Hepatocyte (in vitro differentiated cells): ENCODE results near the gene KNOP1. TPM values are rescaled to one million over a fixed set of nuclear protein-coding genes. Genes with fewer than 3 reads are reported as not detected.

Experiments
- DNase-seq: peaks from one replicate; pipeline ENCODE4 v3.0.0-alpha.2; 2016; ENCODE audit warnings: low spot score
- H2AFZ ChIP-seq: fragments of 200-600 bp; sonication (generic); 2 replicates; pipeline ENCODE4 v1.6.0; 2016; ENCODE audit warnings: antibody characterized with exemption, mild to moderate bottlenecking
- H3K27ac ChIP-seq: fragments of 200-600 bp; sonication (generic); 2 replicates; pipeline ENCODE4 v1.5.1; 2016; ENCODE audit warnings: mild to moderate bottlenecking
- H3K27me3 ChIP-seq: fragments of 200-600 bp; sonication (generic); 2 replicates; pipeline ENCODE4 v1.6.1; 2016
- H3K36me3 ChIP-seq: fragments of 200-600 bp; sonication (generic); replicated peaks from 2 replicates; pipeline ENCODE4 v1.5.1; 2016; ENCODE audit warnings: low read depth; ENCODE audit not compliant: insufficient read depth
- H3K4me1 ChIP-seq: fragments of 200-600 bp; sonication (generic); 2 replicates; pipeline ENCODE4 v1.5.1; 2016; ENCODE audit warnings: mild to moderate bottlenecking, moderate library complexity; ENCODE audit not compliant: insufficient read depth
- H3K4me2 ChIP-seq: fragments of 200-600 bp; sonication (generic); 2 replicates; pipeline ENCODE4 v1.6.0; 2016
- H3K4me3 ChIP-seq: fragments of 200-600 bp; sonication (generic); 2 replicates; pipeline ENCODE4 v1.5.1; 2016; ENCODE audit warnings: mild to moderate bottlenecking
- H3K79me2 ChIP-seq: fragments of 200-600 bp; sonication (generic); 2 replicates; pipeline ENCODE4 v1.6.0; 2017; ENCODE audit warnings: mild to moderate bottlenecking
- H3K9me2 ChIP-seq: fragments of 200-600 bp; sonication (generic); replicated peaks from 2 replicates; pipeline ENCODE4 v1.6.0; 2017; ENCODE audit warnings: mild to moderate bottlenecking; ENCODE audit not compliant: insufficient read depth
- H3K9me3 ChIP-seq: fragments of 200-600 bp; sonication (generic); 2 replicates; pipeline ENCODE4 v1.5.1; 2016; ENCODE audit warnings: low read depth, mild to moderate bottlenecking
- H4K20me1 ChIP-seq: fragments of 200-600 bp; sonication (generic); 2 replicates; pipeline ENCODE4 v1.6.0; 2016; ENCODE audit warnings: mild to moderate bottlenecking; ENCODE audit not compliant: insufficient read depth, poor library complexity, severe bottlenecking
- EZH2 ChIP-seq: fragments of 200-600 bp; sonication (generic); IDR thresholded peaks from 2 replicates; pipeline ENCODE4 v1.6.1; 2016; ENCODE audit warnings: antibody characterized with exemption, mild to moderate bottlenecking, borderline replicate concordance
- EZH2phosphoT487 ChIP-seq: fragments of 200-600 bp; sonication (generic); IDR thresholded peaks from one replicate; pipeline ENCODE4 v1.6.1; 2018; ENCODE audit warnings: antibody characterized with exemption, mild to moderate bottlenecking, low read depth, moderate library complexity; ENCODE audit not compliant: unreplicated experiment, severe bottlenecking
- WGBS: methylation state at CpG from one replicate; pipeline ENCODE4 v1.1.6; 2016; ENCODE audit warnings: low lambda C conversion rate; ENCODE audit errors: missing lambda C conversion rate; 5-methylcytosine and 5-hydroxymethylcytosine counted together
- polyA plus RNA-seq: library from polyadenylated mRNA; unstranded; fragments of >200 nt; fragmentation: Nextera tagmentation; extraction: Ambion mirVana; gene quantifications from 2 replicates; pipeline ENCODE4 v1.2.1, GENCODE V29; 2016
- total RNA-seq: library from RNA; depleted of rRNA; stranded (reverse); fragments of >200 nt; gene quantifications from 2 replicates; pipeline ENCODE4 v1.2.3, GENCODE V29; 2014
- TF ChIP-seq, protein P1 (sequence below): fragments of 200-600 bp; sonication (generic); IDR thresholded peaks from 2 replicates; pipeline ENCODE4 v1.5.1; 2016; ENCODE audit warnings: antibody characterized with exemption, mild to moderate bottlenecking; ENCODE audit not compliant: poor library complexity

The KNOP1 gene
- total and polyA plus RNA-seq, 2 experiments from 2014 or later, result 19.4 to 30.4 TPM

DNA sequence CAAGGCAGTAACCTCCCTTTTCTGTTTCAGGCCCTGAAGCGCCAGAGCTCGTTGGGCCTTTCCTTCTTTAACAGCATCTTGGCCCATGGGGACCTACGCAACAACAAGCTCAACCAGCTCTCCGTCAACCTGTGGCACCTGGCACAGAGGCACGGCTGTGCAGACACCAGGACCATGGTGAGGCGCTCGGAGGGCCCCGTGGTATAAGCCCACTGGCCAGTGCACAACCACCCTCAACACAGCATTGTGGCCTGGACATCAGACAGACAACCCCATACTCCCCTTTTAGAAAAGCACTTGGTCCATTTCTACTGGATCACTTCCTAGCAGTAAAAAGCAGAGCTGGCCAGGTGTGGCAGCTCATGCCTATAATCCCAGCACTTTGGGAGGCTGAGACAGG lies 18.6 kb downstream of the KNOP1 start:
- no peak for TF ChIP-seq EZH2phosphoT487
- no peak for TF ChIP-seq EZH2
- TF ChIP-seq, protein P1, sequence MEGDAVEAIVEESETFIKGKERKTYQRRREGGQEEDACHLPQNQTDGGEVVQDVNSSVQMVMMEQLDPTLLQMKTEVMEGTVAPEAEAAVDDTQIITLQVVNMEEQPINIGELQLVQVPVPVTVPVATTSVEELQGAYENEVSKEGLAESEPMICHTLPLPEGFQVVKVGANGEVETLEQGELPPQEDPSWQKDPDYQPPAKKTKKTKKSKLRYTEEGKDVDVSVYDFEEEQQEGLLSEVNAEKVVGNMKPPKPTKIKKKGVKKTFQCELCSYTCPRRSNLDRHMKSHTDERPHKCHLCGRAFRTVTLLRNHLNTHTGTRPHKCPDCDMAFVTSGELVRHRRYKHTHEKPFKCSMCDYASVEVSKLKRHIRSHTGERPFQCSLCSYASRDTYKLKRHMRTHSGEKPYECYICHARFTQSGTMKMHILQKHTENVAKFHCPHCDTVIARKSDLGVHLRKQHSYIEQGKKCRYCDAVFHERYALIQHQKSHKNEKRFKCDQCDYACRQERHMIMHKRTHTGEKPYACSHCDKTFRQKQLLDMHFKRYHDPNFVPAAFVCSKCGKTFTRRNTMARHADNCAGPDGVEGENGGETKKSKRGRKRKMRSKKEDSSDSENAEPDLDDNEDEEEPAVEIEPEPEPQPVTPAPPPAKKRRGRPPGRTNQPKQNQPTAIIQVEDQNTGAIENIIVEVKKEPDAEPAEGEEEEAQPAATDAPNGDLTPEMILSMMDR, result no peak
- H3K4me3 ChIP-seq, result no peak overlapping the region
- no peaks in the 10 kb centered on the region for H3K9me3 ChIP-seq
- WGBS, result 98% methylated on average over 8 of the region's 8 CpGs
- H3K4me2 ChIP-seq, result no peak overlapping the region
- no peaks in the 10 kb centered on the region for H3K27me3 ChIP-seq
- H4K20me1 ChIP-seq, result no peaks in the 10 kb centered on the region
- peak overlapping the region; percentile 48 for H3K27ac ChIP-seq
- no peaks in the 10 kb centered on the region for H3K9me2 ChIP-seq
- no peak for DNase-seq
- peaks cover 6% of the 10 kb centered on the region for H3K79me2 ChIP-seq
- no peaks in the 10 kb centered on the region for H3K36me3 ChIP-seq
- H3K4me1 ChIP-seq, result peaks cover 17% of the 10 kb centered on the region
- no peak overlapping the region for H2AFZ ChIP-seq

DNA sequence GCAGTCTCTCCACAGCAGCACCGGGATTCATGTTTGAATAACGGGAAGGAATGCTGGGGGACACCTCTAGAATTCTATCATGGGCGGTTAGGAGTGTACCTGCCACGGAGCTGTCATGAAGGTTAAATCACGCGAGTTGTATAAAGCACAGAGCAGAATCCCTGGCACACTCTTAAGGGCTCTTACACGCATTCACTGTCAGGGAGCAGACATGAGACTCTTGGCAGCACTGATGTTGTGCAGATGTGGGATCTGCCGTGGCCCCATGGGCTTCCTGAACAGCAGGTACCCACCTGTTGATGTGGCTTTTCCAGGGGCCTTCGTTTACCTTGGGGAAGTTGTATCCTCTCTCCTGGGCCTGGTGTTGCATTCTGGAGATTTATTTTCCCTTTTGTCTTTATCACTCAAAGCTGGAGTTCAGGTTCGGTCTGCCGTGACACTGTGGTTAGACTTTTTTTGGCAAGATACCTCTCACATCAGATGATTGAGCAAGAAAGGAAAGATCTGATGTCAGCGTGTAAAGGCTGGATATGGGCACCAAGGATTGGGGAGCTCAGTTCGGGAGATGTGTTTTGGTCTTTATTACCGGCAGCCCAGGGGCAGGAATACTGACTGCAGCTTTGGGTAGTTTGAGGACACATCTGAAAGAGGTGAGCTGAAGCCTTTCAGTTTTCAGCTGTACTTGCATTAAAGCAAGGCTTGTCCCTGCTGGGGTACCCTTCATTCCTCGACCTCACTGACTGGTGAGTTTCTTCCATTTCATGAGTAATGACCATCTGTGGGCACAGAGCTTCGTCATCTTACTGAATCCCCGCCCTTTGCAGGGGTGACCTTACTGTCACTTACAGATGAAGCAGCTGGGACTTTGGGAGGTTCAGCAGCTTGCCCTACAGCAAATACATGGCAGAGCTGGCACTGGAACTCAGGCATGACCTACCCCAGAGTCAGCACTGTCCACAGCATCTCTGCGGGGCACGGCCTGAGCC lies 19.3 kb downstream of the KNOP1 start:
- Histone ChIP-seq H2AFZ (no peak overlapping the region), H3K4me3 (no peak overlapping the region), H3K27ac (peak overlapping the region; percentile 66), H3K9me2 (no peaks in the 10 kb centered on the region), H3K4me2 (no peak overlapping the region), H3K79me2 (peaks cover 6% of the 10 kb centered on the region), H4K20me1 (no peaks in the 10 kb centered on the region), H3K4me1 (peaks cover 17% of the 10 kb centered on the region), H3K9me3 (no peaks in the 10 kb centered on the region), H3K36me3 (no peaks in the 10 kb centered on the region), H3K27me3 (no peaks in the 10 kb centered on the region)
- TF ChIP-seq EZH2phosphoT487, result no peak
- TF ChIP-seq EZH2, result no peak
- TF ChIP-seq, protein P1, result no peak
- no peak for DNase-seq
- WGBS, result 94% methylated on average over 19 of the region's 19 CpGs

DNA sequence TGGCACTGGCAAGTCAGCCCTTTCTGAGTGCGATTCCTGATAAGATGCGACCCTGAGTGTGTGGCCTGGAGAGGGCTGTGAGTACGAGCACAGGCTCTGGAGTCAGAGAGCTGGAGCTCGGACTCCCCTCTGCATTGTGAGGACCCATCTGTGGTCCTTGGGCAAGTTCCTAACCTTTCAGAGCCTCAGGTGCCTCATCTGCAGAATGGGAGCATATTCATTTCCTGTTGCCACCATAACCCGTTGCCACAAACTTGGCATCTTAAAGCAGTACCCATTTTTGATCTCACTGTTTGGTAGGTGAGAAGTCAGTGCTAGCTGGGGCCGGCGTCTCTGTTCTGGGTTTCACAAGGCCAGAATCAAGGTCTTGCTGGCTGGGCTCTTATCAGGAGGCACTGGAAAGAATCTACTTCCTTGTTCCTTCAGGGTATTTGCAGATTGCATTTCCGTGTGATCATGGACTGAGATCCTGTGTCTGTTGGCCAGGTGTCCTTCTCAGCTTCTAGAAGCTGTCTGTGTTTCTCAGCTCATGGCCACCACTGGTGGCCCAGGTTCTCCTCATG lies 20.2 kb downstream of the KNOP1 start:
- 88% methylated on average over 8 of the region's 8 CpGs for WGBS
- peaks cover 17% of the 10 kb centered on the region for H3K4me1 ChIP-seq
- no peaks in the 10 kb centered on the region for H3K9me2 ChIP-seq
- no peaks in the 10 kb centered on the region for H3K36me3 ChIP-seq
- DNase-seq, result no peak
- no peak overlapping the region for H3K4me3 ChIP-seq
- TF ChIP-seq, protein P1, result no peak
- TF ChIP-seq EZH2phosphoT487, result no peak
- no peak for TF ChIP-seq EZH2
- H3K79me2 ChIP-seq, result peaks cover 6% of the 10 kb centered on the region
- H4K20me1 ChIP-seq, result no peaks in the 10 kb centered on the region
- H3K27me3 ChIP-seq, result no peaks in the 10 kb centered on the region
- H3K9me3 ChIP-seq, result no peaks in the 10 kb centered on the region
- H3K27ac ChIP-seq, result peak overlapping the region; percentile 66
- no peak overlapping the region for H3K4me2 ChIP-seq
- no peak overlapping the region for H2AFZ ChIP-seq
